ENCODE measurements around the gene GUCA2A.
A peak's percentile ranks its signal among the peaks of the same experiment; 100 is the strongest.
"Not testable (repeated sequence)": the region's sequence is repeated elsewhere in the genome, so short reads cannot be mapped to it uniquely, and the experiment has no call there.

GUCA2A gene, protein sequence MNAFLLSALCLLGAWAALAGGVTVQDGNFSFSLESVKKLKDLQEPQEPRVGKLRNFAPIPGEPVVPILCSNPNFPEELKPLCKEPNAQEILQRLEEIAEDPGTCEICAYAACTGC

DNA sequence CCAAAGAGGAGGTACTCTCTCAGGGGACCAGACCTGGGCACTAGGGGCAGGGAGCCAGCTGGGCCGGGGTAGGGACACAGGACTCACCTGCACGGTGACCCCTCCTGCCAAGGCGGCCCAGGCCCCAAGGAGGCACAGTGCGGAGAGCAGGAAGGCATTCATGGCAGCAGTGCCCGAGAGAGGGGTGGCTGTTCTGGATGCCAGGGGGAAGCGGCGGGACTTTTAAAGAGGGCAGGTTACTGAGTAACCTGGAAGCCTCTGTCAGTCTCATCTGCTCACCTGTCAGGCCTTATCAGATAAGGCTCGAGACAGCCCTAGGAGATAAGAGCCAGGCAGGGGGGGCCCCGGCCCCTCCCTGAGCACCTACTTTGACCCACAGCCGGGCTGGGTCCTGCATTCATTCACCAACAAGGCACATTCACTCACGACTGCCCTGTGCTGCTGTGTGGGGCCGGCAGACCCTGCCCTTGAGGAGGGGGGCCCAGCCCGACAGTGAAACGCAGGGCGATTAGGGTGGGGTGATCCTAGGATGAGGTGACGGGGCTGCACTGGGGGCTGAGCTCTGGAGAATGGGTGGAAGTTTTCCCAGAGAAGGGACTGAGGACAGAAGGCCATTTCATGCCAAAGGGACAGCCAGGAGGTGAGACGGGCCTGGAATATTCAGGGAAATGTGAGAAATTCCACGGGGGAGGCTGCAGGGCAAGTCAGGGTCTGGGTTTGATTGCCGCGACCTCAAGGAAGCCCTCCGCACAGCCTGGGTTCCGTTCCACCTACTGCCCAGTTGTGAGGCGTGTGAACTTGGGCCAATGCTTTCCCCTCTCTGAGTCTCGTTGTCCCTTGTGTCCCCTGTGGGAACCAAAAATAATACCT lies at the start of gene GUCA2A:
Gene GUCA2A (minus strand): TSS at position 195 of the 870 bp plus-strand sequence. CDS start 33 bp downstream, at position 162.
- no peak for DNase-seq

DNA sequence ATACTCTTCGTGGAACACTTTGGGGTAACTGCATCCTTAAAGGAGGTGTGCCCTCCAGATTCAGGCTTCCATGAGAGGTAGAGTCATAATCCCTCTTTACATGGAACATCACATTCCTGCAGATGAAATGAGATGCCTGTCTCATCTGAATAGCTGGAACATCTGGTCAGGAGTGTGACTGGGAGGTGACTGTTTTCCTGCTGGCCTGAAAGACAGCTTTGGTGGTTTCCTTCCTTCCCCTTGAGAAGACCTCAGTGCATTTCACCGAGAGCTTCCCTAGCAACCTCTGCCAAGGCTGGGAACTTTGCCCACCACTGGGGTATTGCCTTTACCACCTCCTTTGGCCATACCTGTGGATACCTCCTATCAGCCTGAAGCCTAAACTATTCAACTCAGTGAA lies 46.7 kb upstream of the GUCA2A start:
- DNase-seq = no peak

DNA sequence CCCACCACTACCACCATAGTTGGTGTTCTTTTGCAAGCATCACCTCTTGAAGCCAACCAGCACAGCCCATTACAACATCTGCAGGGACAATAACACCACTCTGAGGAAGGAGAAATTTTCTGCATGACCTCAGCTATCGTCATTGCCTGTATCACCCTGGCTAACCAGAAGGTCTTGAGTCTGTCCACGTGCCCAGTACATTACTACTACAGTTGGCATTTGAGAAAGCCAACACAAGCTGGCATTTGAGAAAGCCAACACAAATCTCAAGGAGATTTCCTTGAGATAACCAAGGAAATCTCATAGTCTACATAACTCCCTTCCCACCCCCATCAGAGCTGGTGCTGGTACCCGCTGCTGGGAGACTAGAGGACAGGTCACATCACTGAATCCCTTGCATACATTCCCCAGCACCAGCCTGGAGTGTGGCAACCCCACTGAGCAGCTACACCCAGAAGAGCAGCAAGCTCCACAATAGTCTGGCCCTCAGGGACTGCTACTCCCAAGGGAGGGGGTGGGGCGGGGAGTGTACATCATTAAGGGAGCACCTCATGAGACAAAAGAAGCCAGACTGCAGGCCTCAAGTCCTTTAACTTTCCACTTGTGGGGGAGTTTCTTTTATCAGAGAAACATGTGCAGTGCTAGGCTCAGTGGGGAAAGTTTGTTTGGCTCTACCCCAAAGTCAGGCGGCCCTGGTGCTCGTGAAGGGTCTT lies 46.0 kb upstream of the GUCA2A start:
- no peak for DNase-seq

DNA sequence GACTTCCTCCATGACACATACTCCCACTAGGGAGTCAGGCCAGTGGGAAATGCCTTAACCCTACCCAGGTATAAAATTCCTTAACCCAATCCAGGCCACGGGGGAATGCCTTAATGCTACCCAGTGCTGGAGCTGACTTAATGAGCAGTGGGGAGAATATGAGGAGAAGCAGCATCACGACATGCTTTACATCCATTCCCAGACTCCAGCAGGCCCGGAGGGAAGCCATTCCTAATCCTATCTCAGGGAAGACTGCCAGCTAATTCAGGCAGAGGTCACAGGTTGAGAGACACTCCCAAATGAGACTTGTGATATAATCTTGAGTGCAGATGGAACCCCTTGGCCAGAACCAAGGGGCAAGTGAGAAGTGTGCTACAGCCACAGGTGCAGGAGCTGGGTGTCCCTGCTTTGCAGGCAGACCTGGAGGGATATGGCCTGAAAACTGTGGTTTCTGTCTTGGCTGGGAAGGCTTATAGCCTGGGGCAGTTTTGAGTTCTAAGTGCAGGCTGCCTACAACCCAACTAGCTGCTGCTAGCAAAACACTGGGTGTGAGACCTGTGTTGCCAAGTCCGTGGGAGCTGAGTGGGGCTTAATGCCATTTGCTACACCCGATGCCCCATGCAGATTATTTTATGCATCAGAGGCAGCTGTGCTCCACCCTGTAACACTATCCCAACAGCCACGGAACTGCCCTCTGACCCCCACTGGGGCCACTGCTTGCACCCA lies 45.1 kb upstream of the GUCA2A start:
- no peak for DNase-seq

- DNase-seq = not testable (repeated sequence)
Measured at GRCh38 chr1:42206930-42207329, 42.4 kb upstream of the GUCA2A start.

DNA sequence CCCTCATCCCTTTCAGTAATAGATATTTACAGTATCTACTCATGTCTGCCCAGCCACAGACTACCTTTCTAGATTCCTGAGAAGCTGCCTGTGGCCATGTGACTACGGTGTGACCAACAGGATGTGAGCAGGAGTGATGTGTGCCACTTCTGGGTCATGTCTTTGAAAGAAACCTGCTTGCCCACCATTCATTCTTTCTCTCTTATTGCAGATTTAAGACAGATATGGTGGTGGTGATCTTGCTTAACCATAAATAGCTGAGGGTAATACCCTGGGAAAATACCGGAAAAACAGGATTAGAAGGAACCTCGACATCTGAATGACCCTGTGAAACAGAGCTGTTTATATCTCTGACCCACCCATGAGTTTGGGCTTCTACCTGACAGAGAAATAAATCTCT lies 41.6 kb upstream of the GUCA2A start:
- DNase-seq = no peak

- no peak for DNase-seq
Measured at GRCh38 chr1:42201986-42202385, 37.4 kb upstream of the GUCA2A start.

DNA sequence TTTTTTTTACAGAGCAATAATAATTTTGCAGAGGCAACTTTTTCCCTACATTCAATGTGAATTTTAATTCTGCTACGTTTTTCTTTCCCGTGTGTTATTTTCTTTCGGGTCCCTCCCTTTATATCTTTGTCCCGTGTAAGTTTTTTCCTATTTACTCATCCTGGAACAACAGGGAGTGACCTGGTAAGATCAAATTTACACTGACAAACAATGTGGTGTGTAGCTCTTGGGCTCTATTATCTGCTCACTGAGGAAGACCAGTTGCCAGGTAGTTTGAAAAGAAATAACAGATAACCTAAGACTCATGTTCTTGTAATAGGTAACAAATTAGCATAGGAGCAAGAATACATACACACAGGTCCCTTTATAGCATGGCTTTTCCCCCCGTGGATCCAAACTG lies 33.7 kb upstream of the GUCA2A start:
- DNase-seq = no peak

DNA sequence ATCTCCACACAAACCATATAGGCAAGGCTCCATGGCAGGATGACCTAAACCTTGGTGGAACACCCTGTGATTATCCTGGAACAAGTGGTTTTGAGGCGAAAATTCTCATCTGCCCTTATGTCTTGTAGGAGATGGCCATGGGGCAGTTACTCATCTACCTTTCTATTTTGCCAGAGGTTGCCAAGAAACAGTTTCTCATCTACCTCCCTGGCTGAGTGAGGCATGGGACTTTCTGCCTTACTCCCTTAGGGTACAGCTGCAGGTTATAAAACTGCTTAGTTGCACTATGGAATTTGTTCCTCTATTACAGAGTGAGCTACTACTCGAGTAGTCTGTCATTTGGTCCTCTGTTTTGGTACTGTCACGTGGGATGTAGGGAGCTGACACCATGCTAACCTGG lies 31.3 kb upstream of the GUCA2A start:
- no peak for DNase-seq

GRCh38 chr1:42192106-42192505 lies 27.6 kb upstream of the GUCA2A start:
- no peak for DNase-seq

GRCh38 chr1:42191319-42191718 lies 26.8 kb upstream of the GUCA2A start:
- DNase-seq = no peak

DNA sequence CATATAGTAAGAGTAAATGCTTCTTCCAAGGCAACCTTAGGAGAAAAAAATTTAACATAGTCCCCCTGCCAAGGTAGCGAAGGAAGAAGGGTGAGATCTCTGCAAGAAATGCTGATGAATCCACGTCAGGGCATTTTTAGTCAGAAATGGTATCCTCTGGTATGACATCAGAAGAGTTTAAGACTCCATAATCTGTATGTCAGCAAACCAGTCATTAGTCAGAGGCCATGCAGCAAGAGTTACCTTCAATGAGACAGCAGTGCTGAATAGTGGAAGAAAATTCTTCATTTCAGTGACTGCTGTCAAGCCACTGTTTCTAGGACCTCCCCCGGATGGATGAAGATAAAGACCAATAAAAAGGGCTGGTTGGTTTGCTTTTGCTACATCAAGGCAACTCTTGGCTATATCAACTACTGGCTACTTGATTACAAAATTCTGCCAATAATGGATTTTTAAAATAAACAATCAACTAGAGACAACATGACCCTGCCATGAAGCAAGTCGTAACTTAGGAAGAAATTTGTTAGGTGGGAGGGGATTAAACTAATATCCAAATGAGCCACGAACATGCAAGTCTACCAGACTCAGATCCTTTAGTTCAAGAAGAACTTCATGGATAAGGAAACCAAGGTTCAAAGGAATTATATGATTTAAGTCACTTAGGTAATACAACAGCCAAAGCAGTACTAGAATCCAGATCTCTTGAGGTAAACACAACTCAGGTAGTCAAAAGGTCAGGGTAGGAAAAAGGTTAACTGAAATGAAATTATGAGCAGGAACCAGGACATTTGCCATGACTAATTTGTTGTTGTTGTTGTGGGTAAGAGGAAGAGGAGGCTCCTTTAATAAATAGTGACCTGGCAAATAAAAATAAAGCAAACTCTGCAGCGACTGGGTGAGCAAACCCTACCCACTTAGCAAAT lies 25.6 kb upstream of the GUCA2A start:
- no peak for DNase-seq

DNA sequence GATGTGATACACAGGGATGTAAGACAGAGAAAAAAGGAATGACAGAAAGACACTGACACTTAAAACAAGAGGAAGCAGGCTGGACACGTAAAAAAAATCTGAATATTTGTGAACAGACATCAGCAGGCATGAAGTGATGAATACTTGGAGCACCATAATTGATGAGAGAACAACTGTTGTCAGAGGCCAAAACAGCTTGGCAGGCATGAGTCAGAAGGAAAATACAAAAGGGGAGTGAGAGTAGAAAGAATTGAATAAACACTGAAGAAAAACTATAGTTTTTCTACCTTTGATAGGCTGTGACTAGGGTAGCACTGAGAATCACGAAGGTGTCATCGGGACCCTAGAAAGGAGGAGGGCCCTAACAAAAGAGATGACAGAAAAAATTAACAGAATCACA lies 21.6 kb upstream of the GUCA2A start:
- DNase-seq = peak in 1 of 2 experiments; percentile 69

GRCh38 chr1:42184616-42185015 lies 20.1 kb upstream of the GUCA2A start:
- DNase-seq = no peak

DNA sequence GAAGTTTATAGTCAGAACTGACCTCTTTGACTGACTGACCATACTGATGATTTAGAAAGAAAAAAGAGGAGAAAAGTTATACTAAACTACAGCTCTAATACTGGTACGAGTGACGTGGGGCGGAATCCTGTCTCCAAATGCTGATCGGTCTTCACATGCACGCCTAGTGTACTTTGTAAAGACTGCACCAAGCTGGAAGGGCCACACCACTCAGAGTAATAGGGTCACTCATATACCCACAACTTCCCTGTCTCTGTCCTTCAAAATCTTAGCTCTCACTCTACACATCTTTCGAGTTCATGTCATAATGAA lies 19.4 kb upstream of the GUCA2A start:
- no peak for DNase-seq

GRCh38 chr1:42183210-42183956 lies 18.8 kb upstream of the GUCA2A start:
- DNase-seq = no peak

DNA sequence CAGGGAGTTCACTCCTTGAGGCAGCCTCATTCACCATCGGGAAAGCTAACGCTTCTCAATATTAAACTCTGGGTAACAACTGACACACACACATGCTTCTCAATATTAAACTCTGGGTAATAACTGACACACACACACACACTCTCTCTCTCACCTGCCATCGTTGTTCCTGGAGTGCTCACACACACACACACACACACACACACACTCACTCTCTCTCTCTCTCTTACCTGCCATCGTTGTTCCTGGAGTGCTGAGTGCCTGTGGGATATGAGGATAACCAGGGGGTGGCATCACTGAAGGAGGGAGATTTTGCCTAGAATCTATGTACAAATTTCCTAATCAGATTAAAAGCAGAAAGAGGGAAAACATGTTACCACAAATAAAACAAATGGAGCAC lies 17.1 kb upstream of the GUCA2A start:
- no peak for DNase-seq

GRCh38 chr1:42179900-42180329 lies 15.4 kb upstream of the GUCA2A start:
- DNase-seq = no peak

DNA sequence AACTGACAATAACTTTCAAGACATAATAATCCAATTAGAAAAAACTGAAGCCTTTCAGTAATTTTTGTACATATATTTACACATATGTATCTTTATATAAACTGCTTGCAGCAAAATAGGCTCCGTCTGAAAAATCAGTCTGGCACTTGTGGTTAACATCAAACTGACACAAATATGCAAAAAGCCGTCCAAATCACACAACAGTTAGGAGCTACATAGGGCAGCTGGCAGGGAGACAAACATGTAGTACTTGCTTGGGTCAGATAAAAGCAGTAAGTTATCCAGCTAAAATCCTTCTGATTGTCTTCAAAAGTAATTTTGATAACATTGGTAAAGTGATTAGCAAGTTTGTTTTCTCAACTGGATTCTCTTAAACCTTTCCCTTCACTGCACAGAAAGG lies 14.7 kb upstream of the GUCA2A start:
- DNase-seq = no peak

DNA sequence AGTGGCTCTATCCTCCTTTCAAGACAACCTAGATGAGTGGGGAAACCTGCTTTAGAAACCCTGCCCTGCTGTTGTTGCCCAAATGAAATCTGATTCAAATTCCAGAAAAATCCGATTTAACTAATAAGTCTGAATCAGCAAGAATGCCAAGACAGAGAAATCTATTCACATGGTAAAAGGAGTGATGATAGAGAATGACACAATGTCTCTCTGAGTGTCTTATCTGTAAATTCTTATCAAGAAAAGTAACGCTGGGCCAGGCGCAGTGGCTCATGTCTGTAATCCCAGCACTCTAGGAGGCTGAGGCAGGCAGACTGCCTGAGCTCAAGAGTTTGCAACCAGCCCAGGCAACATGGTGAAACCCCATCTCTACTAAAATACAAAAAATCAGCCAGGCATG lies 13.7 kb upstream of the GUCA2A start:
- no peak for DNase-seq

GRCh38 chr1:42177541-42177981 lies 13.0 kb upstream of the GUCA2A start:
- peak; percentile 51 to 88 for DNase-seq
